GM12873 (cell line): ENCODE results near the gene IQSEC3.

Source experiments
- CTCF ChIP-seq: IDR thresholded peaks from 2 replicates; pipeline ENCODE4 v1.5.1; 2012; ENCODE audit warnings: low read depth, mild to moderate bottlenecking, moderate library complexity, low read length, control low read depth; ENCODE audit not compliant: insufficient read depth; ENCODE audit errors: missing control alignments

The IQSEC3 gene

GRCh38 chr12:218728-219590 is 152.4 kb downstream of the IQSEC3 start:
- no peak for TF ChIP-seq CTCF

GRCh38 chr12:219891-220352 is 153.4 kb downstream of the IQSEC3 start:
- TF ChIP-seq CTCF = peak; percentile 83

- TF ChIP-seq CTCF = no peak
Observed at GRCh38 chr12:220491-220890, 153.9 kb downstream of the IQSEC3 start.

GRCh38 chr12:220946-221550 is 154.5 kb downstream of the IQSEC3 start:
- no peak for TF ChIP-seq CTCF

GRCh38 chr12:221736-222135 is 155.2 kb downstream of the IQSEC3 start:
- TF ChIP-seq CTCF = no peak

- TF ChIP-seq CTCF = no peak
Observed at GRCh38 chr12:223841-224240, 157.3 kb downstream of the IQSEC3 start.

GRCh38 chr12:224330-224729 is 157.8 kb downstream of the IQSEC3 start:
- TF ChIP-seq CTCF = no peak
